H1 (cell line): ENCODE results near the gene WWC2. TPM values are rescaled to one million over a fixed set of nuclear protein-coding genes. Genes with fewer than 3 reads are reported as not detected.
A peak's percentile ranks its signal among the peaks of the same experiment; 100 is the strongest.
"Not testable (repeated sequence)": the region's sequence is repeated elsewhere in the genome, so short reads cannot be mapped to it uniquely, and the experiment has no call there.

Experiments
- CTCF ChIA-PET: fragments of 300-600 bp; sonication (Branson Sonifier 250); formaldehyde crosslinking; loops from one replicate; lab custom pipeline; 2021; ENCODE audit not compliant: partially characterized antibody; lab: Charles Lee
- POLR2A ChIA-PET: fragments of 300-600 bp; sonication (Branson Sonifier 250); formaldehyde crosslinking; loops from one replicate; lab custom pipeline; 2021; ENCODE audit warnings: inconsistent platforms; ENCODE audit not compliant: partially characterized antibody; lab: Charles Lee
- DNase-seq, 2 experiments: peaks; one replicate each; pipeline versions ENCODE4 v3.0.0 to v3.0.0-alpha.2; 2010 to 2022; ENCODE audit warnings: low spot score in 2 of 2, low read depth in 1 of 2, mixed read lengths in 1 of 2
- FAIRE-seq: peaks from 2 replicates; lab custom pipeline; 2011; peaks lifted over from hg19 to GRCh38; lab: Jason Lieb, UNC
- H2AFZ ChIP-seq: 2 replicates; pipeline ENCODE4 v1.8.1; 2012; ENCODE audit warnings: low read length, inconsistent platforms
- H2AK5ac ChIP-seq: 2 replicates; pipeline ENCODE4 v1.6.1; 2013; ENCODE audit warnings: low read depth, low read length
- H2BK120ac ChIP-seq: replicated peaks from 2 replicates; pipeline ENCODE3; 2013; ENCODE audit warnings: low read depth, low read length, inconsistent platforms
- H2BK12ac ChIP-seq: 2 replicates; pipeline ENCODE4 v1.6.1; 2013; ENCODE audit warnings: low read depth, low read length
- H2BK15ac ChIP-seq: 2 replicates; pipeline ENCODE4 v1.6.1; 2013; ENCODE audit warnings: low read length
- H2BK20ac ChIP-seq: 2 replicates; pipeline ENCODE4 v1.6.1; 2013; ENCODE audit warnings: low read length
- H2BK5ac ChIP-seq: 2 replicates; pipeline ENCODE4 v1.6.1; 2013; ENCODE audit warnings: low read depth, low read length
- H3K14ac ChIP-seq: 2 replicates; pipeline ENCODE4 v1.6.1; 2013; ENCODE audit warnings: inconsistent platforms; ENCODE audit not compliant: insufficient read length
- H3K18ac ChIP-seq: 2 replicates; pipeline ENCODE4 v1.6.1; 2013; ENCODE audit warnings: low read length; ENCODE audit errors: extremely low read depth
- H3K23ac ChIP-seq: 2 replicates; pipeline ENCODE4 v1.6.1; 2013; ENCODE audit warnings: inconsistent platforms; ENCODE audit not compliant: insufficient read length
- H3K23me2 ChIP-seq: 2 replicates; pipeline ENCODE4 v1.6.1; 2013; ENCODE audit warnings: low read depth, low read length
- H3K27ac ChIP-seq: 2 replicates; pipeline ENCODE4 v1.6.1; 2011; ENCODE audit warnings: low read depth, low read length, inconsistent platforms
- H3K27me3 ChIP-seq, 4 experiments: replicated peaks in 1 of 4; 1 replicate in 1 of 4; 2 replicates in 3 of 4; pipeline versions ENCODE4 v1.6.1 to v1.8.1; 2011 to 2013; ENCODE audit warnings: low read length in 3 of 4, mild to moderate bottlenecking in 3 of 4, inconsistent platforms in 2 of 4, mixed read lengths in 2 of 4, moderate library complexity in 1 of 4; ENCODE audit not compliant: control insufficient read depth in 3 of 4, insufficient read depth in 3 of 4; ENCODE audit errors: extremely low read depth in 1 of 4
- H3K36me3 ChIP-seq, 4 experiments: 2 replicates each; pipeline versions ENCODE4 v1.6.1 to v1.8.1; 2011 to 2013; ENCODE audit warnings: mild to moderate bottlenecking in 4 of 4, low read length in 3 of 4, moderate library complexity in 2 of 4, control low read depth in 1 of 4, inconsistent platforms in 1 of 4; ENCODE audit not compliant: insufficient read depth in 4 of 4, control insufficient read depth in 2 of 4
- H3K4ac ChIP-seq: replicated peaks from 2 replicates; pipeline ENCODE3; 2013; ENCODE audit warnings: low read length, low read depth, mixed read lengths, inconsistent platforms; ENCODE audit not compliant: insufficient read length
- H3K4me1 ChIP-seq, 4 experiments: replicated peaks in 1 of 4; 1 replicate in 1 of 4; 2 replicates in 3 of 4; pipeline versions ENCODE4 v1.6.1 to v1.8.1; 2011 to 2013; ENCODE audit warnings: low read length in 3 of 4, inconsistent platforms in 2 of 4, mixed read lengths in 1 of 4; ENCODE audit not compliant: insufficient read depth in 4 of 4, control insufficient read depth in 3 of 4
- H3K4me2 ChIP-seq, 2 experiments: 2 replicates each; pipeline versions ENCODE4 v1.6.1 to v1.8.1; 2011 to 2013; ENCODE audit warnings: low read depth in 2 of 2, low read length in 2 of 2, control low read depth in 1 of 2, inconsistent platforms in 1 of 2, mild to moderate bottlenecking in 1 of 2; ENCODE audit not compliant: insufficient read depth in 1 of 2
- H3K4me3 ChIP-seq, 4 experiments: fragments of 200-600, 300-600 bp in 1 of 4; sonication (generic), shearing (Covaris generic), sonication (Bioruptor Twin) in 1 of 4; 2 replicates each; pipeline versions ENCODE4 v1.5.1 to v1.8.1; 2011 to 2016; ENCODE audit warnings: low read length in 4 of 4, low read depth in 3 of 4, control low read depth in 2 of 4, inconsistent platforms in 2 of 4, mild to moderate bottlenecking in 2 of 4, mixed read lengths in 1 of 4, moderate library complexity in 1 of 4; ENCODE audit not compliant: insufficient read depth in 2 of 4; ENCODE audit errors: extremely low read depth in 1 of 4
- H3K56ac ChIP-seq: replicated peaks from 2 replicates; pipeline ENCODE3; 2013; ENCODE audit warnings: low read depth, mild to moderate bottlenecking, mixed read lengths, low read length, inconsistent platforms; ENCODE audit not compliant: insufficient read length
- H3K79me1 ChIP-seq: 2 replicates; pipeline ENCODE4 v1.6.1; 2013; ENCODE audit warnings: low read depth, low read length, control low read depth
- H3K79me2 ChIP-seq, 2 experiments: 2 replicates each; pipeline versions ENCODE4 v1.6.1 to v1.8.1; 2012 to 2013; ENCODE audit warnings: low read length in 2 of 2, mild to moderate bottlenecking in 2 of 2, inconsistent platforms in 1 of 2; ENCODE audit not compliant: insufficient read depth in 2 of 2, control insufficient read depth in 1 of 2
- H3K9ac ChIP-seq, 4 experiments: replicated peaks in 1 of 4; 1 replicate in 1 of 4; 2 replicates in 3 of 4; pipeline versions ENCODE4 v1.6.1 to v1.8.1; 2011 to 2013; ENCODE audit warnings: low read depth in 3 of 4, low read length in 3 of 4, control low read depth in 2 of 4, mild to moderate bottlenecking in 2 of 4, moderate library complexity in 2 of 4, inconsistent platforms in 1 of 4; ENCODE audit errors: extremely low read depth in 1 of 4
- H3K9me3 ChIP-seq, 2 experiments: 2 replicates each; pipeline versions ENCODE4 v1.6.1 to v1.8.1; 2012 to 2013; ENCODE audit warnings: mild to moderate bottlenecking in 2 of 2, moderate library complexity in 2 of 2, control low read depth in 1 of 2, inconsistent platforms in 1 of 2, low read depth in 1 of 2, low read length in 1 of 2, mixed read lengths in 1 of 2; ENCODE audit not compliant: insufficient read depth in 2 of 2
- H4K20me1 ChIP-seq, 2 experiments: replicated peaks in 1 of 2; 2 replicates each; pipeline versions ENCODE3 to v1.8.1; 2011 to 2013; ENCODE audit warnings: inconsistent platforms in 2 of 2, low read length in 2 of 2, mild to moderate bottlenecking in 1 of 2; ENCODE audit not compliant: insufficient read depth in 2 of 2, control insufficient read depth in 1 of 2
- H4K5ac ChIP-seq: 2 replicates; pipeline ENCODE4 v1.6.1; 2013; ENCODE audit warnings: low read length, low read depth, mixed read lengths, inconsistent platforms; ENCODE audit not compliant: insufficient read length
- H4K8ac ChIP-seq: 2 replicates; pipeline ENCODE4 v1.8.0; 2013; ENCODE audit warnings: mild to moderate bottlenecking, moderate library complexity, low read length, inconsistent platforms; ENCODE audit not compliant: insufficient read depth; ENCODE audit errors: extremely low read depth
- H4K91ac ChIP-seq: replicated peaks from 2 replicates; pipeline ENCODE3; 2013; ENCODE audit warnings: low read length, mixed read lengths, inconsistent platforms; ENCODE audit not compliant: insufficient read length
- CBX5 ChIP-seq: fragments of 300-800, 300-1000 bp; sonication (generic); IDR thresholded peaks from 2 replicates; pipeline ENCODE4 v1.7.1; 2016; ENCODE audit warnings: antibody characterized with exemption, low read length, low read depth
- NANOG ChIP-seq: IDR thresholded peaks from 2 replicates; pipeline ENCODE4 v1.6.1; 2011; ENCODE audit warnings: low read length, low read depth, mild to moderate bottlenecking, inconsistent platforms; ENCODE audit not compliant: insufficient read depth, poor library complexity, severe bottlenecking
- WGBS, 2 experiments: shearing (Covaris generic) in 1 of 2; methylation state at CpG; one replicate each; pipeline versions ENCODE4 v1.1.6 to v1.1.7; 2013 to 2015; ENCODE audit warnings: low lambda C conversion rate in 2 of 2, mixed read lengths in 2 of 2, inconsistent platforms in 1 of 2, low coverage in 1 of 2, missing lambda C conversion rate in 1 of 2; ENCODE audit not compliant: insufficient replicate concordance in 2 of 2, insufficient coverage in 1 of 2, insufficient read length in 1 of 2; ENCODE audit errors: extremely low coverage in 1 of 2, missing lambda C conversion rate in 1 of 2; 5-methylcytosine and 5-hydroxymethylcytosine counted together
- polyA plus RNA-seq, 7 experiments: library from polyadenylated mRNA; depleted of rRNA in 3 of 7; stranded (reverse) in 5 of 7; unstranded in 2 of 7; fragments of >200 nt in 5 of 7; fragments of 200-250 nt in 2 of 7; gene quantifications; 1 replicate in 5 of 7; 2 replicates in 1 of 7; 4 replicates in 1 of 7; pipeline versions ENCODE4 v1.2.1 to v1.2.3, GENCODE V29; 2011 to 2013; ENCODE audit warnings: missing spikeins in 2 of 7, mixed read lengths in 2 of 7
- total RNA-seq: library from RNA; stranded (reverse); fragmentation: NEBNext Ultra II Directional; extraction: Animal tissue kit (Norgen Biotek cat#: 25700); gene quantifications from 2 replicates; pipeline ENCODE4 v1.2.1, GENCODE V29; 2021

The WWC2 gene
- total and polyA plus RNA-seq, 2 of the 8 experiments (the other 6 are each of a cell fraction or from before 2014, with no cell fraction given), result 17.6 to 135 TPM

GRCh38 chr4:183118585-183118984, 19.5 kb downstream of the WWC2 start (continued):
- TF ChIP-seq NANOG (peak; percentile 25), CBX5 (no peak)

DNA sequence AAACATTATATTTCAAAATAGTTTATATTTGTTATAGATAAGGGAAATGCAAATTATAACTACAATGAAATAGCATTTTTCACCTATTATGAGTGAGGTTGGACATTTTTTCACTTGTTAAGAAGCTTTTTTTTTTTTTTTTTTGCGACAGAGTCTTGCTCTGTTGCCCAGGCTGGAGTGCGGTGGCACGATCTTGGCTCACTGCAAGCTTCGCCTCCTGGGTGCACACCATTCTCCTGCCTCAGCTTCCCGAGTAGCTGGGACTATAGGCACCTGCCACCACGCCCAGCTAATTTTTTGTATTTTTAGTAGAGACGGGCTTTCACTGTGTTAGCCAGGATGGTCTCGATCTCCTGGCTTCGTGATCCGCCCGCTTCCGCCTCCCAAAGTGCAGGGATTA, 22.6 kb downstream of the WWC2 start:
- H3K23me2 ChIP-seq, H4K5ac ChIP-seq, H3K79me1 ChIP-seq, H2AFZ ChIP-seq, H3K4ac ChIP-seq, H3K4me2 ChIP-seq, H3K23ac ChIP-seq, H3K9me3 ChIP-seq, H3K14ac ChIP-seq, H3K9ac ChIP-seq, H4K8ac ChIP-seq, H3K4me3 ChIP-seq, H3K56ac ChIP-seq, DNase-seq, H4K20me1 ChIP-seq, FAIRE-seq, H4K91ac ChIP-seq, H3K36me3 ChIP-seq, H2BK15ac ChIP-seq, H2BK5ac ChIP-seq, H3K18ac ChIP-seq, H3K27ac ChIP-seq, H2BK20ac ChIP-seq, H2BK120ac ChIP-seq, H2BK12ac ChIP-seq, H2AK5ac ChIP-seq, H3K27me3 ChIP-seq: not testable (repeated sequence)
- peaks cover 17 to 98% of the 10 kb centered on the region in 2 experiments for H3K79me2 ChIP-seq
- ChIA-PET CTCF (interaction anchor here (1.0 kb wide), 1 partner anchor 275 kb away, joined by 3 read pairs; no protein-coding TSS in a partner anchor), POLR2A (interaction anchor here (2.2 kb wide), 1 partner anchor 24 kb away, joined by 12 read pairs; the partner anchor contains the start of gene WWC2)
- WGBS, 2 experiments, result 99% methylated on average over 11 of the region's 12 CpGs; no CpG with 5 or more reads in 1 of the 2 experiments
- peaks cover 0 to 16% (median 9%) of the 10 kb centered on the region in 4 experiments; a peak in 4 of 7 replicates for H3K4me1 ChIP-seq
